WTC11 (cell line): ENCODE measurements around the gene KCNG2. TPM values are rescaled to one million over a fixed set of nuclear protein-coding genes. Genes with fewer than 3 reads are reported as not detected.

ENCODE experiments used
- ATAC-seq: fragments of 200-7000 bp; cut with Tn5 transposase; 2 replicates; pipeline ENCODE4 v1.10.0; 2021; ENCODE audit warnings: mild to moderate bottlenecking, moderate library complexity
- CTCF ChIA-PET: fragments of 300-600 bp; sonication (Branson Sonifier 250); formaldehyde crosslinking; loops from one replicate; lab custom pipeline; 2021; ENCODE audit warnings: antibody characterized with exemption; lab: Charles Lee
- POLR2A ChIA-PET: fragments of 350-600 bp; sonication (Branson Sonifier 250); formaldehyde crosslinking; loops from one replicate; lab custom pipeline; 2021; ENCODE audit warnings: antibody characterized with exemption; lab: Charles Lee
- DNase-seq: peaks from one replicate; pipeline ENCODE4 v3.0.0; 2021; ENCODE audit warnings: low spot score
- H3K27ac Mint-ChIP-seq: 2 replicates; pipeline ENCODE4 v1.8.0; 2021; ENCODE audit warnings: mixed read lengths
- H3K27me3 Mint-ChIP-seq: 2 replicates; pipeline ENCODE4 v1.8.0; 2021; ENCODE audit warnings: low read depth, mild to moderate bottlenecking, moderate library complexity, mixed read lengths
- H3K36me3 Mint-ChIP-seq: 2 replicates; pipeline ENCODE4 v1.8.0; 2021; ENCODE audit warnings: mixed read lengths
- H3K4me1 Mint-ChIP-seq: 2 replicates; pipeline ENCODE4 v1.8.0; 2022; ENCODE audit warnings: mixed read lengths
- H3K4me3 Mint-ChIP-seq: 2 replicates; pipeline ENCODE4 v1.8.0; 2021; ENCODE audit warnings: mild to moderate bottlenecking, moderate library complexity, mixed read lengths
- H3K9me3 Mint-ChIP-seq: 2 replicates; pipeline ENCODE4 v1.8.0; 2021; ENCODE audit warnings: mixed read lengths
- ATF6 ChIP-seq: sonication (generic); formaldehyde crosslinking; IDR thresholded peaks from 2 replicates; pipeline ENCODE4 v1.8.1; 2023; ENCODE audit warnings: mild to moderate bottlenecking, missing genetic modification reagents
- E2F1 ChIP-seq: sonication (generic); formaldehyde crosslinking; IDR thresholded peaks from 2 replicates; pipeline ENCODE4 v1.8.0; 2022; ENCODE audit warnings: mild to moderate bottlenecking, missing genetic modification reagents
- ELF4 ChIP-seq: sonication (generic); formaldehyde crosslinking; IDR thresholded peaks from 2 replicates; pipeline ENCODE4 v1.8.1; 2022; ENCODE audit warnings: low read depth, mild to moderate bottlenecking, moderate library complexity, missing genetic modification reagents
- ESRRA ChIP-seq: sonication (generic); formaldehyde crosslinking; IDR thresholded peaks from 2 replicates; pipeline ENCODE4 v1.8.1; 2022; ENCODE audit warnings: mild to moderate bottlenecking, missing genetic modification reagents, borderline replicate concordance
- FOXJ3 ChIP-seq: sonication (generic); formaldehyde crosslinking; IDR thresholded peaks from 2 replicates; pipeline ENCODE4 v1.9.0; 2021; ENCODE audit warnings: missing genetic modification reagents, mild to moderate bottlenecking, borderline replicate concordance
- FOXP4 ChIP-seq: sonication (generic); formaldehyde crosslinking; IDR thresholded peaks from 2 replicates; pipeline ENCODE4 v1.8.0; 2022; ENCODE audit warnings: mild to moderate bottlenecking, missing genetic modification reagents
- GABPB1 ChIP-seq: sonication (generic); formaldehyde crosslinking; IDR thresholded peaks from 2 replicates; pipeline ENCODE4 v1.8.1; 2023; ENCODE audit warnings: mild to moderate bottlenecking, missing genetic modification reagents
- GTF2I ChIP-seq: fragments of 250-450 bp; sonication (Bioruptor Pico); conservative IDR thresholded peaks from 2 replicates; pipeline ENCODE4 v1.4.0; 2021; ENCODE audit warnings: mild to moderate bottlenecking
- HMGA2 ChIP-seq: fragments of 250-450 bp; sonication (Bioruptor Pico); IDR thresholded peaks from 2 replicates; pipeline ENCODE4 v1.4.0; 2021; ENCODE audit warnings: mild to moderate bottlenecking, moderate library complexity
- IRF2 ChIP-seq: sonication (generic); formaldehyde crosslinking; IDR thresholded peaks from 2 replicates; pipeline ENCODE4 v1.8.0; 2022; ENCODE audit warnings: low read depth, missing genetic modification reagents, borderline replicate concordance
- MAX ChIP-seq: sonication (generic); formaldehyde crosslinking; IDR thresholded peaks from 2 replicates; pipeline ENCODE4 v1.8.0; 2022; ENCODE audit warnings: mild to moderate bottlenecking, missing genetic modification reagents
- MLX ChIP-seq: sonication (generic); formaldehyde crosslinking; IDR thresholded peaks from 2 replicates; pipeline ENCODE4 v1.8.1; 2023; ENCODE audit warnings: mild to moderate bottlenecking, missing genetic modification reagents, moderate library complexity
- MYBL2 ChIP-seq: sonication (generic); formaldehyde crosslinking; IDR thresholded peaks from 2 replicates; pipeline ENCODE4 v1.8.1; 2023; ENCODE audit warnings: mild to moderate bottlenecking, moderate library complexity, missing genetic modification reagents
- OVOL2 ChIP-seq: fragments of 250-450 bp; sonication (Bioruptor Pico); IDR thresholded peaks from 2 replicates; pipeline ENCODE4 v1.9.0; 2021; ENCODE audit warnings: mild to moderate bottlenecking, borderline replicate concordance
- PRDM15 ChIP-seq: sonication (generic); formaldehyde crosslinking; IDR thresholded peaks from 2 replicates; pipeline ENCODE4 v1.8.0; 2022; ENCODE audit warnings: missing genetic modification reagents
- PRRX2 ChIP-seq: fragments of 250-450 bp; sonication (Bioruptor Pico); IDR thresholded peaks from 2 replicates; pipeline ENCODE4 v1.8.0; 2021; ENCODE audit warnings: mild to moderate bottlenecking
- RELA ChIP-seq: sonication (generic); formaldehyde crosslinking; IDR thresholded peaks from 2 replicates; pipeline ENCODE4 v1.8.1; 2022; ENCODE audit warnings: missing genetic modification reagents, mild to moderate bottlenecking, borderline replicate concordance
- SP1 ChIP-seq: sonication (generic); formaldehyde crosslinking; conservative IDR thresholded peaks from 2 replicates; pipeline ENCODE4 v1.8.1; 2022; ENCODE audit warnings: missing genetic modification reagents
- USF1 ChIP-seq: sonication (generic); formaldehyde crosslinking; IDR thresholded peaks from 2 replicates; pipeline ENCODE4 v1.8.0; 2022; ENCODE audit warnings: mild to moderate bottlenecking, missing genetic modification reagents
- ZNF121 ChIP-seq: sonication (generic); formaldehyde crosslinking; IDR thresholded peaks from 2 replicates; pipeline ENCODE4 v1.8.0; 2023; ENCODE audit warnings: missing genetic modification reagents
- ZNF396 ChIP-seq: fragments of 250-450 bp; sonication (Bioruptor Pico); IDR thresholded peaks from 2 replicates; pipeline ENCODE4 v1.8.0; 2021; ENCODE audit warnings: mild to moderate bottlenecking, moderate library complexity, borderline replicate concordance
- ZSCAN18 ChIP-seq: fragments of 250-450 bp; sonication (Bioruptor Pico); IDR thresholded peaks from 2 replicates; pipeline ENCODE4 v2.1.2; 2022; ENCODE audit warnings: mild to moderate bottlenecking, moderate library complexity
- total RNA-seq: library from RNA; stranded (reverse); gene quantifications from 3 replicates; pipeline ENCODE4 v1.2.3, GENCODE V29; 2021

The KCNG2 gene
- total RNA-seq, 1 experiment from 2014 or later, result 0.50 TPM

GRCh38 chr18:79935499-79935898, 137.8 kb downstream of the KCNG2 start:
- Mint-ChIP-seq H3K27ac (no peak overlapping the region), H3K4me1 (peaks cover 8% of the 10 kb centered on the region), H3K27me3 (no peaks in the 10 kb centered on the region), H3K9me3 (peaks cover 30% of the 10 kb centered on the region), H3K4me3 (no peak overlapping the region), H3K36me3 (peaks cover 19% of the 10 kb centered on the region)
- TF ChIP-seq GABPB1 (CRISPR knock-in tag) (no peak), PRRX2 (CRISPR knock-in tag) (no peak), MLX (CRISPR knock-in tag) (no peak), ESRRA (CRISPR knock-in tag) (no peak), ELF4 (no peak), ZSCAN18 (CRISPR knock-in tag) (no peak), USF1 (CRISPR knock-in tag) (no peak), ATF6 (CRISPR knock-in tag) (no peak), PRDM15 (CRISPR knock-in tag) (no peak)
- ChIA-PET CTCF (interaction anchor here (1.0 kb wide), 1 partner anchor 17 kb away, joined by 4 read pairs; no protein-coding TSS in a partner anchor), POLR2A (no interaction called here)
- DNase-seq (no peak), ATAC-seq (no peak)

- Mint-ChIP-seq H3K9me3 (peaks cover 28% of the 10 kb centered on the region), H3K4me1 (peaks cover 8% of the 10 kb centered on the region), H3K27ac (no peak overlapping the region), H3K36me3 (peaks cover 17% of the 10 kb centered on the region), H3K4me3 (no peak overlapping the region), H3K27me3 (no peaks in the 10 kb centered on the region)
- no peak for ATAC-seq
- POLR2A ChIA-PET, result no interaction called here
- DNase-seq, result peak; percentile 2
- CTCF ChIA-PET, result interaction anchor here (1.0 kb wide), 1 partner anchor 16 kb away, joined by 4 read pairs; no protein-coding TSS in a partner anchor
- TF ChIP-seq FOXJ3 (CRISPR knock-in tag) (no peak), GTF2I (no peak), ZNF396 (CRISPR knock-in tag) (no peak)
- TF ChIP-seq, all 79 proteins: peak for 0
Observed at GRCh38 chr18:79935925-79936324, 138.2 kb downstream of the KCNG2 start.

- POLR2A ChIA-PET, result no interaction called here
- H3K27ac Mint-ChIP-seq, result no peak overlapping the region
- peaks cover 21% of the 10 kb centered on the region for H3K9me3 Mint-ChIP-seq
- peaks cover 8% of the 10 kb centered on the region for H3K4me1 Mint-ChIP-seq
- DNase-seq, result peak; percentile 6
- ATAC-seq, result no peak
- CTCF ChIA-PET, result no interaction called here
- no peak overlapping the region for H3K4me3 Mint-ChIP-seq
- H3K36me3 Mint-ChIP-seq, result peaks cover 11% of the 10 kb centered on the region
- no peaks in the 10 kb centered on the region for H3K27me3 Mint-ChIP-seq
- TF ChIP-seq SP1 (CRISPR knock-in tag) (no peak), FOXP4 (CRISPR knock-in tag) (no peak), RELA (CRISPR knock-in tag) (no peak), HMGA2 (CRISPR knock-in tag) (no peak), MAX (no peak), ZNF121 (no peak), OVOL2 (CRISPR knock-in tag) (no peak), IRF2 (CRISPR knock-in tag) (no peak), MYBL2 (CRISPR knock-in tag) (no peak), E2F1 (no peak)
Observed at GRCh38 chr18:79936641-79937040, 138.9 kb downstream of the KCNG2 start.
